HEK293 (cell line): ENCODE measurements around the gene PTPRN2.

Experiments used
- CTCF ChIA-PET: fragments of 350-600 bp; formaldehyde crosslinking; extraction: SDS; loops from one replicate; lab custom pipeline; 2021; ENCODE audit warnings: antibody characterized with exemption; lab: Yijun Ruan, JAX
- POLR2A ChIA-PET: fragments of 300-600 bp; formaldehyde crosslinking; extraction: SDS; loops from one replicate; lab custom pipeline; 2020; ENCODE audit warnings: antibody characterized with exemption, inconsistent platforms; lab: Yijun Ruan, JAX
- H3K27ac ChIP-seq: fragments of 200-500 bp; sonication (Bioruptor generic); 2 replicates; pipeline ENCODE4 v1.5.1; 2014; ENCODE audit warnings: low read depth, low read length, control low read depth, inconsistent platforms; ENCODE audit errors: extremely low read depth
- H3K36me3 ChIP-seq, 2 experiments: fragments of 200-500 bp in 1 of 2; sonication (Bioruptor generic) in 1 of 2; 1 replicate in 1 of 2; 2 replicates in 1 of 2; pipeline ENCODE4 v1.5.1; 2014 to 2017; ENCODE audit warnings: inconsistent platforms in 2 of 2, low read length in 2 of 2; ENCODE audit not compliant: control insufficient read depth in 2 of 2, insufficient read depth in 1 of 2
- H3K4me1 ChIP-seq: fragments of 200-500 bp; sonication (Bioruptor generic); 2 replicates; pipeline ENCODE4 v1.5.1; 2014; ENCODE audit warnings: mild to moderate bottlenecking, low read length, inconsistent platforms; ENCODE audit not compliant: control insufficient read depth, insufficient read depth
- H3K4me3 ChIP-seq: 2 replicates; pipeline ENCODE4 v1.5.1; 2011; ENCODE audit warnings: low read depth, mild to moderate bottlenecking, control low read depth, low read length, moderate library complexity
- H3K9me3 ChIP-seq: fragments of 200-500 bp; sonication (Bioruptor generic); 2 replicates; pipeline ENCODE4 v1.5.1; 2014; ENCODE audit warnings: low read depth, low read length, inconsistent platforms; ENCODE audit not compliant: control insufficient read depth, insufficient read depth
- GFI1B ChIP-seq: fragments of 450-650 bp; formaldehyde crosslinking; IDR thresholded peaks from 2 replicates; pipeline ENCODE4 v1.5.1; 2016; ENCODE audit warnings: missing biosample characterization, missing genetic modification characterization
- MYNN ChIP-seq: fragments of 450-650 bp; formaldehyde crosslinking; IDR thresholded peaks from 2 replicates; pipeline ENCODE4 v1.5.1; 2016; ENCODE audit warnings: missing biosample characterization, missing genetic modification characterization, borderline replicate concordance
- OSR2 ChIP-seq: fragments of 450-650 bp; formaldehyde crosslinking; IDR thresholded peaks from 2 replicates; pipeline ENCODE4 v1.5.1; 2016; ENCODE audit warnings: missing biosample characterization, missing genetic modification characterization
- OVOL3 ChIP-seq: fragments of 450-650 bp; formaldehyde crosslinking; IDR thresholded peaks from 2 replicates; pipeline ENCODE4 v1.5.1; 2016; ENCODE audit warnings: missing biosample characterization, missing genetic modification characterization
- RBAK ChIP-seq: fragments of 450-650 bp; formaldehyde crosslinking; IDR thresholded peaks from 2 replicates; pipeline ENCODE4 v1.5.1; 2016; ENCODE audit warnings: missing biosample characterization, missing genetic modification characterization
- TRIM28 ChIP-seq: IDR thresholded peaks from 2 replicates; pipeline ENCODE4 v1.6.1; 2011; ENCODE audit warnings: low read length, control low read depth, borderline replicate concordance
- WT1 ChIP-seq: fragments of 450-650 bp; formaldehyde crosslinking; IDR thresholded peaks from 2 replicates; pipeline ENCODE4 v1.5.1; 2016; ENCODE audit warnings: missing biosample characterization, missing genetic modification characterization
- ZBTB21 ChIP-seq: fragments of 450-650 bp; formaldehyde crosslinking; IDR thresholded peaks from 2 replicates; pipeline ENCODE4 v1.5.1; 2017; ENCODE audit warnings: missing biosample characterization, missing genetic modification characterization
- ZFP69B ChIP-seq: fragments of 450-650 bp; formaldehyde crosslinking; IDR thresholded peaks from 2 replicates; pipeline ENCODE4 v1.5.1; 2016; ENCODE audit warnings: missing biosample characterization, missing genetic modification characterization
- ZNF114 ChIP-seq: fragments of 450-650 bp; formaldehyde crosslinking; IDR thresholded peaks from 2 replicates; pipeline ENCODE4 v1.5.0; 2017; ENCODE audit warnings: missing biosample characterization, missing genetic modification characterization
- ZNF223 ChIP-seq: fragments of 450-650 bp; formaldehyde crosslinking; IDR thresholded peaks from 2 replicates; pipeline ENCODE4 v1.5.1; 2016; ENCODE audit warnings: missing biosample characterization, missing genetic modification characterization
- ZNF335 ChIP-seq: fragments of 450-650 bp; formaldehyde crosslinking; conservative IDR thresholded peaks from 2 replicates; pipeline ENCODE4 v1.5.1; 2016; ENCODE audit warnings: missing biosample characterization, missing genetic modification characterization
- ZNF366 ChIP-seq: fragments of 450-650 bp; formaldehyde crosslinking; conservative IDR thresholded peaks from 2 replicates; pipeline ENCODE4 v1.5.1; 2016; ENCODE audit warnings: missing biosample characterization, missing genetic modification characterization
- ZNF423 ChIP-seq: fragments of 450-650 bp; formaldehyde crosslinking; IDR thresholded peaks from 2 replicates; pipeline ENCODE4 v1.5.1; 2016; ENCODE audit warnings: missing biosample characterization, missing genetic modification characterization
- ZNF433 ChIP-seq: fragments of 450-650 bp; formaldehyde crosslinking; IDR thresholded peaks from 2 replicates; pipeline ENCODE4 v1.5.1; 2016; ENCODE audit warnings: missing biosample characterization, missing genetic modification characterization, low read depth
- ZNF529 ChIP-seq: fragments of 450-650 bp; formaldehyde crosslinking; IDR thresholded peaks from 2 replicates; pipeline ENCODE4 v1.5.1; 2017; ENCODE audit warnings: missing genetic modification characterization, missing biosample characterization; ENCODE audit not compliant: insufficient replicate concordance
- ZNF629 ChIP-seq: fragments of 450-650 bp; formaldehyde crosslinking; IDR thresholded peaks from 2 replicates; pipeline ENCODE4 v1.5.1; 2017; ENCODE audit warnings: missing biosample characterization, missing genetic modification characterization
- ZNF658 ChIP-seq: fragments of 450-650 bp; formaldehyde crosslinking; IDR thresholded peaks from 2 replicates; pipeline ENCODE4; 2016; ENCODE audit warnings: missing biosample characterization, missing genetic modification characterization
- ZNF664 ChIP-seq: fragments of 450-650 bp; formaldehyde crosslinking; IDR thresholded peaks from 2 replicates; pipeline ENCODE4 v1.5.1; 2016; ENCODE audit warnings: missing biosample characterization, missing genetic modification characterization
- ZNF670 ChIP-seq: fragments of 450-650 bp; formaldehyde crosslinking; IDR thresholded peaks from 2 replicates; pipeline ENCODE4 v1.5.1; 2016; ENCODE audit warnings: missing biosample characterization, missing genetic modification characterization, low read depth
- ZNF677 ChIP-seq: fragments of 450-650 bp; IDR thresholded peaks from 2 replicates; pipeline ENCODE4 v1.5.0; 2018; ENCODE audit warnings: missing biosample characterization, mild to moderate bottlenecking, missing genetic modification characterization, moderate library complexity
- ZNF776 ChIP-seq: fragments of 450-650 bp; formaldehyde crosslinking; IDR thresholded peaks from 2 replicates; pipeline ENCODE4 v1.5.0; 2017; ENCODE audit warnings: missing biosample characterization, missing genetic modification characterization, borderline replicate concordance
- ZSCAN23 ChIP-seq: fragments of 450-650 bp; formaldehyde crosslinking; IDR thresholded peaks from 2 replicates; pipeline ENCODE4 v1.5.1; 2016; ENCODE audit warnings: missing biosample characterization, missing genetic modification characterization
- TF ChIP-seq, protein P1 (sequence below): fragments of 450-650 bp; formaldehyde crosslinking; IDR thresholded peaks from 2 replicates; pipeline ENCODE4 v1.5.1; 2016; ENCODE audit warnings: missing biosample characterization, missing genetic modification characterization
- TF ChIP-seq, protein P2 (sequence below): fragments of 450-650 bp; formaldehyde crosslinking; IDR thresholded peaks from 2 replicates; pipeline ENCODE4 v1.5.1; 2016; ENCODE audit warnings: missing biosample characterization, missing genetic modification characterization
- TF ChIP-seq, protein P3 (sequence below): fragments of 450-650 bp; formaldehyde crosslinking; IDR thresholded peaks from 2 replicates; pipeline ENCODE4 v1.5.1; 2016; ENCODE audit warnings: missing biosample characterization, missing genetic modification characterization
- TF ChIP-seq, protein P4 (sequence below): fragments of 450-650 bp; formaldehyde crosslinking; IDR thresholded peaks from 2 replicates; pipeline ENCODE4 v1.5.1; 2016; ENCODE audit warnings: missing biosample characterization, missing genetic modification characterization, borderline replicate concordance

PTPRN2 gene

DNA sequence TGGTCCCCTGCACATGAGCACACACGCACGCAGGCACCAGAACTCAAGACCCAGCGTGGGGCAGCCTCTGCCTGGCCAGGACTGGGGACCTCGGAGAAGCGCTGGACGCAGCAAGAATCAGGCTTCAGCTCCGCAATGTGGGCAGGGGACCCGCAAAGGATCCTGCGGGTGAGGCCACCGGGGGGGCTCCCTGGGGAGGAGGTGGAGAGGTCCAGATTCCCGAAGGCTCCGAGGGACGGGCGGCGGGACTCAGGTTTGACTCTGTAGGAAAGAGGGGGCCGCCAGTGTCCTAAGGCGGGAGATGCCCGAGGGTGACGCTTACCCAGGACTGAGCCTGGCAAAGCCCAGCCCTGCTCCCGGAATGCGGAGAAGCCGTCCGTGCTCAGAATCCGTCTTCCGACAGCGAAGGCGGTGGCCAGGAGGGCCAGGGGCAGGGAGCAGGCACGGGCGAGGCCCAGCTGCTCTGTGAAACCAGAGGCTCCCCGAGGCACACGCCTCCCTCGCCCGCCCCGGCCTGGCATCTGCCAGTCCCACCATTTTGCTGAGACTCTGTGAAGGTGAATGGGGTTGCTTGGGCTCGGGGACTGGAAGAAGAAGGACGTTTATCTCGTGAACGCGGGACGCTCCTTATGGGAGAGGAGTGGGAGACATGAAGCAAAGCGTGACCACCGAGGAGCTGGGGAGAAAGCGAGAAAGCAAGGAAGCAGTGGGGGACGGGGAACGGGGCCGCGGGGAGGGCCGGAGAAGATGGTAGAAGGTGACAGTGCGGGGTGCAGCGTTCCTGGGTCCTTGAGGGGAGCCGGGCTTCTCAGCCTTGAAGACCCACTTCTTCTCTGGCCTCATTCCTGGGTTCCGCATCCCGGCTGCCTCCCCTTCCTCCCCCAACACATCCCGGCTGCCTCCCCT lies 489.2 kb downstream of the PTPRN2 start:
- POLR2A ChIA-PET = no interaction called here
- CTCF ChIA-PET = no interaction called here
- no peak overlapping the region for H3K27ac ChIP-seq
- TF ChIP-seq ZNF335 (tag by site-specific recombination) (0 out of 2 replicates have a peak, but pooled peaks have one; percentile 2), ZBTB21 (no peak)
- H3K4me1 ChIP-seq = no peaks in the 10 kb centered on the region
- no peak overlapping the region for H3K4me3 ChIP-seq
- no peaks in the 10 kb centered on the region for H3K9me3 ChIP-seq
- H3K36me3 ChIP-seq = no peaks in the 10 kb centered on the region

DNA sequence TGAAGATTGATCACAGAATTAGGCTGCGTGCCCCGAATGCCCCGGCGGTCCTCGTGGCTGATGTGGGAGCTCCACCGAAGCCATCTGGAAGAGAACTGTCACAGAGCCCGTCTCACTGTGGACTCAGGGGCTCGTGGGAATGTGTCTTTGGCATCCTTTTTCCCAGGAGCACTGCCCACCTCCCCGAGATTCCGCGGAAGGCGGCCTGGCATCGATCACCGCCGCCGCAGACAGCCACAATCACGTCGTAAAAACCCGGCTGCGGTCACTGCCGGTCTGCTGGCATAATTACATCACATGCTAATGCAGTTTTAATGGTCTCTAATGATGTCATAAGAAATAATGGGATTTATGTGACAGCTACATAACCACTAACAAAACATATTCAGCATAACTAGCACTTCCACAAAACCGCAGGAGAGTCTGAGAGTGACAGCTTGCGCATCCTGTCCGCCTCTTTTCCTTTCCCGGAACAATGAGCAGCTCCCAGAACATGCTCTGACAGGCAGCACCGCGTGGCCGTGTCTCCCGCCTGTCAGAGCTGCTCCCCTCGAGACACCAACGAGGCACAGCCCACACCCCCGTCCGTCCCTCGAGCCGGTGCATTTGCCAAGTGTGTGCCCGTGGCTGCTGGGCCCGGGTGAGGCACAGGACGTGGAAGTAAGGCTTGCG lies 490.0 kb downstream of the PTPRN2 start:
- no peak overlapping the region for H3K4me3 ChIP-seq
- ChIA-PET CTCF (no interaction called here), POLR2A (no interaction called here)
- H3K27ac ChIP-seq = no peak overlapping the region
- no peaks in the 10 kb centered on the region for H3K36me3 ChIP-seq
- no peaks in the 10 kb centered on the region for H3K4me1 ChIP-seq
- no peaks in the 10 kb centered on the region for H3K9me3 ChIP-seq
- TF ChIP-seq ZBTB21 (peak; percentile 96), ZNF223 (tag by site-specific recombination) (no peak), ZNF776 (tag by site-specific recombination) (no peak), ZNF658 (tag by site-specific recombination) (no peak), ZNF114 (tag by site-specific recombination) (no peak), ZNF335 (tag by site-specific recombination) (0 out of 2 replicates have a peak, but pooled peaks have one; percentile 19), TRIM28 (peak; percentile 90), RBAK (tag by site-specific recombination) (no peak), OSR2 (tag by site-specific recombination) (peak; percentile 98), ZSCAN23 (tag by site-specific recombination) (peak; percentile 96), ZNF366 (peak; percentile 99), ZNF529 (no peak), GFI1B (tag by site-specific recombination) (peak; percentile 69; the same call in 1 of the 2 replicates), ZFP69B (tag by site-specific recombination) (peak; percentile 88), ZNF664 (tag by site-specific recombination) (no peak), ZNF677 (tag by site-specific recombination) (no peak), ZNF423 (no peak), ZNF433 (tag by site-specific recombination) (no peak), OVOL3 (peak; percentile 65; the same call in 1 of the 2 replicates), ZNF629 (tag by site-specific recombination) (peak; percentile 97), ZNF670 (tag by site-specific recombination) (no peak), WT1 (tag by site-specific recombination) (peak; percentile 92), MYNN (tag by site-specific recombination) (0 out of 2 replicates have a peak, but pooled peaks have one; percentile 22)
- TF ChIP-seq, protein P1, sequence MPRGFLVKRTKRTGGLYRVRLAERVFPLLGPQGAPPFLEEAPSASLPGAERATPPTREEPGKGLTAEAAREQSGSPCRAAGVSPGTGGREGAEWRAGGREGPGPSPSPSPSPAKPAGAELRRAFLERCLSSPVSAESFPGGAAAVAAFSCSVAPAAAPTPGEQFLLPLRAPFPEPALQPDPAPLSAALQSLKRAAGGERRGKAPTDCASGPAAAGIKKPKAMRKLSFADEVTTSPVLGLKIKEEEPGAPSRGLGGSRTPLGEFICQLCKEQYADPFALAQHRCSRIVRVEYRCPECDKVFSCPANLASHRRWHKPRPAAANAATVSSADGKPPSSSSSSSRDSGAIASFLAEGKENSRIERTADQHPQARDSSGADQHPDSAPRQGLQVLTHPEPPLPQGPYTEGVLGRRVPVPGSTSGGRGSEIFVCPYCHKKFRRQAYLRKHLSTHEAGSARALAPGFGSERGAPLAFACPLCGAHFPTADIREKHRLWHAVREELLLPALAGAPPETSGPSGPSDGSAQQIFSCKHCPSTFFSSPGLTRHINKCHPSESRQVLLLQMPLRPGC (tag by site-specific recombination) = peak; percentile 100
- TF ChIP-seq, protein P2, sequence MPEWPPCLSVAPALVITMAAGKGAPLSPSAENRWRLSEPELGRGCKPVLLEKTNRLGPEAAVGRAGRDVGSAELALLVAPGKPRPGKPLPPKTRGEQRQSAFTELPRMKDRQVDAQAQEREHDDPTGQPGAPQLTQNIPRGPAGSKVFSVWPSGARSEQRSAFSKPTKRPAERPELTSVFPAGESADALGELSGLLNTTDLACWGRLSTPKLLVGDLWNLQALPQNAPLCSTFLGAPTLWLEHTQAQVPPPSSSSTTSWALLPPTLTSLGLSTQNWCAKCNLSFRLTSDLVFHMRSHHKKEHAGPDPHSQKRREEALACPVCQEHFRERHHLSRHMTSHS (tag by site-specific recombination) = peak; percentile 99
- TF ChIP-seq, protein P3, sequence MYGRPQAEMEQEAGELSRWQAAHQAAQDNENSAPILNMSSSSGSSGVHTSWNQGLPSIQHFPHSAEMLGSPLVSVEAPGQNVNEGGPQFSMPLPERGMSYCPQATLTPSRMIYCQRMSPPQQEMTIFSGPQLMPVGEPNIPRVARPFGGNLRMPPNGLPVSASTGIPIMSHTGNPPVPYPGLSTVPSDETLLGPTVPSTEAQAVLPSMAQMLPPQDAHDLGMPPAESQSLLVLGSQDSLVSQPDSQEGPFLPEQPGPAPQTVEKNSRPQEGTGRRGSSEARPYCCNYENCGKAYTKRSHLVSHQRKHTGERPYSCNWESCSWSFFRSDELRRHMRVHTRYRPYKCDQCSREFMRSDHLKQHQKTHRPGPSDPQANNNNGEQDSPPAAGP (tag by site-specific recombination) = peak; percentile 100
- TF ChIP-seq, protein P4, sequence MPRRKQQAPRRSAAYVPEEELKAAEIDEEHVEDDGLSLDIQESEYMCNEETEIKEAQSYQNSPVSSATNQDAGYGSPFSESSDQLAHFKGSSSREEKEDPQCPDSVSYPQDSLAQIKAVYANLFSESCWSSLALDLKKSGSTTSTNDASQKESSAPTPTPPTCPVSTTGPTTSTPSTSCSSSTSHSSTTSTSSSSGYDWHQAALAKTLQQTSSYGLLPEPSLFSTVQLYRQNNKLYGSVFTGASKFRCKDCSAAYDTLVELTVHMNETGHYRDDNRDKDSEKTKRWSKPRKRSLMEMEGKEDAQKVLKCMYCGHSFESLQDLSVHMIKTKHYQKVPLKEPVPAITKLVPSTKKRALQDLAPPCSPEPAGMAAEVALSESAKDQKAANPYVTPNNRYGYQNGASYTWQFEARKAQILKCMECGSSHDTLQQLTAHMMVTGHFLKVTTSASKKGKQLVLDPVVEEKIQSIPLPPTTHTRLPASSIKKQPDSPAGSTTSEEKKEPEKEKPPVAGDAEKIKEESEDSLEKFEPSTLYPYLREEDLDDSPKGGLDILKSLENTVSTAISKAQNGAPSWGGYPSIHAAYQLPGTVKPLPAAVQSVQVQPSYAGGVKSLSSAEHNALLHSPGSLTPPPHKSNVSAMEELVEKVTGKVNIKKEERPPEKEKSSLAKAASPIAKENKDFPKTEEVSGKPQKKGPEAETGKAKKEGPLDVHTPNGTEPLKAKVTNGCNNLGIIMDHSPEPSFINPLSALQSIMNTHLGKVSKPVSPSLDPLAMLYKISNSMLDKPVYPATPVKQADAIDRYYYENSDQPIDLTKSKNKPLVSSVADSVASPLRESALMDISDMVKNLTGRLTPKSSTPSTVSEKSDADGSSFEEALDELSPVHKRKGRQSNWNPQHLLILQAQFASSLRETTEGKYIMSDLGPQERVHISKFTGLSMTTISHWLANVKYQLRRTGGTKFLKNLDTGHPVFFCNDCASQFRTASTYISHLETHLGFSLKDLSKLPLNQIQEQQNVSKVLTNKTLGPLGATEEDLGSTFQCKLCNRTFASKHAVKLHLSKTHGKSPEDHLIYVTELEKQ = peak; percentile 97
